GM19468 (cell line): ENCODE results near the gene SUSD6.
A peak's percentile ranks its signal among the peaks of the same experiment; 100 is the strongest.
"Not testable (repeated sequence)": the region's sequence is repeated elsewhere in the genome, so short reads cannot be mapped to it uniquely, and the experiment has no call there.

Experiments
- ATAC-seq: cut with Tn5 transposase; IDR thresholded peaks from one replicate; pipeline ENCODE4 v1.9.1; 2021; ENCODE audit warnings: mild to moderate bottlenecking, moderate library complexity, moderate number of reproducible peaks; ENCODE audit not compliant: unreplicated experiment; ENCODE audit errors: extremely low read depth

Gene SUSD6

GRCh38 chr14:69690042-69690441 lies 78.6 kb downstream of the SUSD6 start:
- no peak for ATAC-seq

- ATAC-seq: no peak
These were observed 81.2 kb downstream of the SUSD6 start for GRCh38 chr14:69692594-69692993.

- no peak for ATAC-seq
These were observed 81.7 kb downstream of the SUSD6 start for GRCh38 chr14:69693145-69693544.

- no peak for ATAC-seq
These were observed 82.7 kb downstream of the SUSD6 start for GRCh38 chr14:69693801-69694729.

GRCh38 chr14:69694730-69695281 lies 83.4 kb downstream of the SUSD6 start:
- no peak for ATAC-seq

GRCh38 chr14:69695322-69696203 lies 84.2 kb downstream of the SUSD6 start:
- ATAC-seq: no peak

- no peak for ATAC-seq
These were observed 84.8 kb downstream of the SUSD6 start for GRCh38 chr14:69696204-69696527.

- ATAC-seq: no peak
These were observed 85.5 kb downstream of the SUSD6 start for GRCh38 chr14:69696633-69697557.

- ATAC-seq: no peak
These were observed 87.2 kb downstream of the SUSD6 start for GRCh38 chr14:69698572-69698971.

- not testable (repeated sequence) for ATAC-seq
These were observed 87.8 kb downstream of the SUSD6 start for GRCh38 chr14:69699243-69699642.

GRCh38 chr14:69699748-69700303 lies 88.4 kb downstream of the SUSD6 start:
- ATAC-seq: no peak

- ATAC-seq: no peak
These were observed 89.2 kb downstream of the SUSD6 start for GRCh38 chr14:69700575-69700974.

- no peak for ATAC-seq
These were observed 89.9 kb downstream of the SUSD6 start for GRCh38 chr14:69701291-69701690.

- peak; percentile 39 for ATAC-seq
These were observed 90.5 kb downstream of the SUSD6 start for GRCh38 chr14:69701857-69702256.

- no peak for ATAC-seq
These were observed 91.9 kb downstream of the SUSD6 start for GRCh38 chr14:69703047-69704039.

GRCh38 chr14:69704319-69704718 lies 92.9 kb downstream of the SUSD6 start:
- ATAC-seq: no peak

GRCh38 chr14:69705706-69706105 lies 94.3 kb downstream of the SUSD6 start:
- no peak for ATAC-seq

- no peak for ATAC-seq
These were observed 96.7 kb downstream of the SUSD6 start for GRCh38 chr14:69708049-69708448.
